GM10847 (cell line): Measurements from ENCODE around the gene IL1RAPL1.

ENCODE experiments used
- POLR2A ChIP-seq: IDR thresholded peaks from 2 replicates; pipeline ENCODE4 v1.6.1; 2011; ENCODE audit not compliant: insufficient read length; ENCODE audit errors: extremely low read depth

The IL1RAPL1 gene

GRCh38 chrX:29935455-29935854, 1348.2 kb downstream of the IL1RAPL1 start:
- no peak for TF ChIP-seq POLR2A

DNA sequence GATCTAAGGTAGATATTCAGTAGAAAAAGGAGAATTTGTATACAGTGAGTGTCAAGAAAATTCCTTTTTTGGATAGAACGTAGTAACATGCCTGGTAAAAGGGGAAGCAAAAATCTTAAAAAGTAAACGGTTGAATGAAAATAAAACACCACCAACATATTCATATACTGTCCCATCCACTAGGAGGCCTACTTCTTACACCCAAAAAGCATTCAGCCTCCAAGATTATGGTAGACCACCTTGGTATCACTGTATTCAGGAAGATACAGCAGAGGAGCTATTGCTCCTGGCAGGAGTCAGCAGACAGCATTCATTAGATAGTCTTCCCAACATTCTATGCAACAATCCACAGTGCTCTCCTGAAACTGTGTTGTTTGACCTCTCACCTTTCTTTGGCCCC, 1353.5 kb downstream of the IL1RAPL1 start:
- no peak for TF ChIP-seq POLR2A

GRCh38 chrX:29941287-29941686, 1354.0 kb downstream of the IL1RAPL1 start:
- TF ChIP-seq POLR2A, result no peak

- TF ChIP-seq POLR2A, result no peak
These were observed 1360.0 kb downstream of the IL1RAPL1 start for GRCh38 chrX:29947225-29947624.

DNA sequence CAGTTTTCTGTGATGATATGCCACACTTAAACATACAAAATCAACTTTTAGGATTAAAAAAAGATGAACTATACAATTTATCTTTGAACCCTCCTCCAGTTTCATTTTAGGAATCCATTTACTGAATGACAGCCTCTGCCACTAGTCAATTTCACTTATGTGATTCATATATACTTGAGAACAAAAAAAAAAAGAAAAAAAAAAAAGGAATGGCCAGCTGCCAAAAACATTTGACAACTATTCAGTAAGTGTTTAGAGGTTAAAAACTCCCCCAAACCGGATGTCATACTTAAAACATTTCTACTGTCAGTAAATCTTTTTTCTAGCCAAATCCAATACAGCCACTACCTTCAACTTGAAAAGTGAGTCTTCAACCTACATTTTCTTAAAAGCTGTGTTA, 1361.4 kb downstream of the IL1RAPL1 start:
- no peak for TF ChIP-seq POLR2A

DNA sequence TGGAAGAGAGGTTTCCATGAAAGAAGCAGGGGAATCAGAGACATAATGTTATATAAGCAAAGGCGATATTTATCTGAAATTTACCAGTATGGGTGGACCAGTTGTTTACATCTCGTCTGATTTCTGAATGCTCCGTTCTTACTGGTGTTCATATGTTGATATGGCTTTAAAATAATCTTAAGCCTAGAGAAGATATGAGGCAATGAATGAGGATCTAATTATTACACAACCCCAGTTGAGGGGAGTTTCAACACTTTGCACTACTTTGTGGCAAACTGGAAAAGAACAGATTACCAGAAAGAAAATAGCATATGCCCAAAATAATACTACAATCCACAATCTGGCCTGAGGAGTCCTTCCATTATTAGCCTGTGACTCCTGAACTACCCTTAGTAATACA, 1364.8 kb downstream of the IL1RAPL1 start:
- no peak for TF ChIP-seq POLR2A

- no peak for TF ChIP-seq POLR2A
These were observed 1374.8 kb downstream of the IL1RAPL1 start for GRCh38 chrX:29962061-29962460.

- no peak for TF ChIP-seq POLR2A
These were observed 1378.4 kb downstream of the IL1RAPL1 start for GRCh38 chrX:29965634-29966033.

- TF ChIP-seq POLR2A, result no peak
These were observed 1404.8 kb downstream of the IL1RAPL1 start for GRCh38 chrX:29992083-29992482.

GRCh38 chrX:30005813-30006212, 1418.6 kb downstream of the IL1RAPL1 start:
- TF ChIP-seq POLR2A, result no peak
